Measurements from ENCODE around the gene SLC25A29. TPM values are rescaled to one million over a fixed set of nuclear protein-coding genes. Genes with fewer than 3 reads are reported as not detected.

Gene SLC25A29
- total RNA-seq, 1 donor, result 131 TPM

DNA sequence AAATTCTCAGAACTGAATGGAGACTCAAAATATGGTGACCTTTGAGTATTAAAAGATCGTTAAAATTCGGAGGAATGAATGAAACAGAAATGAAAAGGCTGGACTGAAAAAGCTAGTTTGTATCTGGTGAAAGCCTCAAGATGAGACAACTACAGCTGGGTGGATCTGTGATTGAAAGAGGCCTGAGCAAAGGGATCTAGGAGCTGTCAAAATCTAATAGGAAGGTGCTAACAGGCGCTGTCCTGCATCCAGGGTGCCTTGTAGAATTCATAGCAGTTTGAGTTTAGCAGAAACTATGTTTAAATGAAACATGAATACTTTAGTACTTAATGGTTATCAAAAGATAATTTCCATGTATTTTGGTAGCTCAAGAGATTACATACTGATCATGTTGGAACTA lies 65.0 kb downstream of the SLC25A29 start:
- no peak for DNase-seq (ENCODE audit: low read depth in 2 of 3, low spot score in 2 of 3)

Small RNA genes lying within 50 kb of the gene (small RNA-seq; reads per million reads assigned to genes)
- 8.3 reads per million, percentile 91 among the genes with 10 or more reads in this experiment for gene MIR345
- gene RN7SL523P, result not detected

Other genes with a start within 250 kb of the SLC25A29 start
- gene EVL, start 241.0 kb downstream of the SLC25A29 start, total RNA-seq, result 102 TPM
- gene DEGS2, start 146.8 kb downstream of the SLC25A29 start, total RNA-seq, result 12.4 TPM
- gene YY1, start 67.3 kb downstream of the SLC25A29 start, total RNA-seq, result 58.2 TPM
- gene SLC25A47, start 16.9 kb upstream of the SLC25A29 start, total RNA-seq, result not detected
- 11.8 TPM for gene WDR25, start 70.0 kb upstream of the SLC25A29 start, total RNA-seq